K562 (cell line): Measurements from ENCODE around the gene MAZ. TPM values are rescaled to one million over a fixed set of nuclear protein-coding genes. Genes with fewer than 3 reads are reported as not detected.
A peak's percentile ranks its signal among the peaks of the same experiment; 100 is the strongest.

Experiments used
- ATAC-seq: fragments of 200-7000 bp; cut with Tn5 transposase; 3 replicates; pipeline ENCODE4 v1.9.1; 2020; ENCODE audit warnings: moderate library complexity
- BruUV-seq: library from RNA; stranded (reverse); fragments of 400-500 nt; replicated peaks from 2 replicates; lab custom pipeline; 2021; lab: Mats Ljungman, UMichigan
- CTCF ChIA-PET: fragments of 300-600 bp; formaldehyde crosslinking; extraction: SDS; loops from one replicate; lab custom pipeline; 2021; ENCODE audit warnings: low intra/inter-chr PET ratio; lab: Yijun Ruan, JAX
- POLR2A ChIA-PET: fragments of 300-600, 350-650 bp; sonication (Branson Sonifier 250); formaldehyde crosslinking; extraction: SDS; loops from one replicate; lab custom pipeline; 2021; ENCODE audit warnings: antibody characterized with exemption, inconsistent platforms; lab: Yijun Ruan, JAX
- DNase-seq, 4 experiments: peaks; one replicate each; pipeline versions ENCODE4 v3.0.0 to v3.0.0-alpha.2; 2011 to 2018; ENCODE audit warnings: low spot score in 3 of 4, mixed read lengths in 3 of 4; ENCODE audit errors: extremely low read depth in 1 of 4
- FAIRE-seq: peaks from 2 replicates; lab custom pipeline; 2011; peaks lifted over from hg19 to GRCh38; lab: Jason Lieb, UNC
- H2AFZ ChIP-seq: 2 replicates; pipeline ENCODE4 v1.6.0; 2011; ENCODE audit warnings: low read depth, low read length, control low read depth, inconsistent platforms
- H3K27ac ChIP-seq: fragments of 200-600 bp; 3 replicates; pipeline ENCODE4 v1.8.0; 2011; ENCODE audit warnings: low read depth, mild to moderate bottlenecking, control low read depth, inconsistent platforms, low read length, moderate library complexity, mixed read lengths; ENCODE audit errors: extremely low read depth
- H3K27me3 ChIP-seq, 2 experiments: fragments of 300-600 bp in 1 of 2; 2 replicates in 1 of 2; 3 replicates in 1 of 2; pipeline versions ENCODE4 v1.6.0 to v1.8.0; 2011; ENCODE audit warnings: inconsistent platforms in 2 of 2, low read length in 2 of 2, mild to moderate bottlenecking in 1 of 2, mixed read lengths in 1 of 2, moderate library complexity in 1 of 2; ENCODE audit not compliant: control insufficient read depth in 2 of 2, insufficient read depth in 2 of 2
- H3K36me3 ChIP-seq: fragments of 300-600 bp; 3 replicates; pipeline ENCODE4 v1.8.0; 2011; ENCODE audit warnings: mild to moderate bottlenecking, low read length, inconsistent platforms; ENCODE audit not compliant: control insufficient read depth, insufficient read depth
- H3K4me1 ChIP-seq, 2 experiments: fragments of 200-600 bp in 1 of 2; replicated peaks in 1 of 2; 2 replicates in 1 of 2; 3 replicates in 1 of 2; pipeline versions ENCODE4 v1.5.1 to v1.8.0; 2011; ENCODE audit warnings: inconsistent platforms in 2 of 2, low read length in 2 of 2, mild to moderate bottlenecking in 1 of 2, mixed read lengths in 1 of 2, moderate library complexity in 1 of 2; ENCODE audit not compliant: control insufficient read depth in 2 of 2, insufficient read depth in 2 of 2
- H3K4me2 ChIP-seq: 2 replicates; pipeline ENCODE4 v1.6.1; 2011; ENCODE audit warnings: low read length, control low read depth, inconsistent platforms, mixed read lengths; ENCODE audit not compliant: insufficient read depth
- H3K4me3 ChIP-seq: fragments of 200-600 bp; sonication (generic), shearing (Covaris generic); 2 replicates; pipeline ENCODE4 v1.5.1; 2016; ENCODE audit warnings: control low read depth, inconsistent platforms
- H3K79me2 ChIP-seq: fragments of 200-600 bp; 3 replicates; pipeline ENCODE4 v1.8.0; 2011; ENCODE audit warnings: low read length, inconsistent platforms; ENCODE audit not compliant: control insufficient read depth, insufficient read depth
- H3K9ac ChIP-seq, 2 experiments: 2 replicates each; pipeline versions ENCODE4 v1.6.0 to v1.6.1; 2011; ENCODE audit warnings: low read depth in 2 of 2, low read length in 2 of 2, control low read depth in 1 of 2, inconsistent platforms in 1 of 2, mild to moderate bottlenecking in 1 of 2, mixed read lengths in 1 of 2; ENCODE audit not compliant: insufficient read depth in 1 of 2
- H3K9me1 ChIP-seq: one replicate; pipeline ENCODE4 v1.6.0; 2011; ENCODE audit warnings: inconsistent platforms, mild to moderate bottlenecking, low read length, moderate library complexity; ENCODE audit not compliant: control insufficient read depth, insufficient read depth
- H3K9me3 ChIP-seq: replicated peaks from 2 replicates; pipeline ENCODE4 v1.5.1; 2011; ENCODE audit warnings: low read depth, low read length, inconsistent platforms; ENCODE audit not compliant: control insufficient read depth, insufficient read depth
- H4K20me1 ChIP-seq: replicated peaks from 2 replicates; pipeline ENCODE4 v1.6.1; 2011; ENCODE audit warnings: low read length, inconsistent platforms, mixed read lengths; ENCODE audit not compliant: control insufficient read depth, insufficient read depth
- NR1H2 ChIP-seq: sonication (generic); formaldehyde crosslinking; IDR thresholded peaks from 2 replicates; pipeline ENCODE4 v1.4.0; 2020; ENCODE audit warnings: mild to moderate bottlenecking, missing genetic modification reagents
- POLR2A ChIP-seq: fragments of 450-650 bp; conservative IDR thresholded peaks from 2 replicates; pipeline ENCODE4 v1.6.1; 2016
- PRDM10 ChIP-seq: fragments of 450-650 bp; IDR thresholded peaks from 2 replicates; pipeline ENCODE4 v1.6.1; 2018; ENCODE audit not compliant: partially characterized antibody
- RBFOX2 ChIP-seq: fragments of 200-400 bp; formaldehyde crosslinking; IDR thresholded peaks from 2 replicates; pipeline ENCODE4 v1.6.1; 2017; ENCODE audit warnings: low read depth, mild to moderate bottlenecking, low read length, moderate library complexity
- RBM25 ChIP-seq: fragments of 200-400 bp; formaldehyde crosslinking; IDR thresholded peaks from 2 replicates; pipeline ENCODE4 v1.6.1; 2018; ENCODE audit warnings: low read length, low read depth, moderate library complexity; ENCODE audit not compliant: severe bottlenecking
- SRSF7 ChIP-seq: fragments of 200-400 bp; formaldehyde crosslinking; optimal IDR thresholded peaks from 2 replicates; pipeline ENCODE3; 2017; ENCODE audit warnings: mild to moderate bottlenecking, low read depth, low read length
- ZKSCAN1 ChIP-seq: fragments of 150-350 bp; IDR thresholded peaks from 2 replicates; pipeline ENCODE4 v1.6.1; 2016; ENCODE audit warnings: low read depth, low read length
- WGBS: fragments of 100-300 bp; shearing (Covaris generic); methylation state at CpG from one replicate; pipeline ENCODE4 v1.1.6; 2016; ENCODE audit warnings: low coverage, mixed read lengths; ENCODE audit not compliant: insufficient coverage; ENCODE audit errors: missing lambda C conversion rate; 5-methylcytosine and 5-hydroxymethylcytosine counted together
- in situ Hi-C: fragments of 300-500 bp; cut with MboI; formaldehyde crosslinking; loops from 4 replicates; pipeline ENCODE4 v1.15.0; 2018; ENCODE audit warnings: inconsistent platforms, mixed read lengths
- intact Hi-C: fragments of 100-400 bp; cut with micrococcal nuclease; formaldehyde crosslinking; loops from 2 replicates; pipeline ENCODE4 v1.14.2; 2022
- polyA plus RNA-seq, 8 experiments: library from polyadenylated mRNA; depleted of rRNA in 4 of 8; stranded (reverse) in 5 of 8; unstranded in 3 of 8; fragments of >200 nt; fragmentation: Nextera tagmentation in 2 of 8; fragmentation: Illumina TruSeq in 1 of 8; extraction: Ambion mirVana in 2 of 8; extraction: Trizol in 1 of 8; gene quantifications; 2 replicates each; pipeline versions ENCODE4 v1.2.1 to v1.2.3, GENCODE V29; 2011 to 2014; ENCODE audit warnings: inconsistent platforms in 1 of 8, missing spikeins in 1 of 8
- total RNA-seq, 7 experiments: library from RNA; depleted of rRNA in 6 of 7; stranded (reverse); fragments of >200 nt in 6 of 7; fragmentation: Illumina TruSeq in 2 of 7; extraction: Trizol in 2 of 7; gene quantifications; 2 replicates each; pipeline versions ENCODE4 v1.2.1 to v1.2.3, GENCODE V29; 2011 to 2021; ENCODE audit warnings: low replicate concordance in 1 of 7

MAZ gene
- total and polyA plus RNA-seq, 9 of the 15 experiments (the other 6 are each of a cell fraction or from before 2014, with no cell fraction given): 45.4 to 532 (median 250) TPM

GRCh38 chr16:29794231-29794710 lies 12.1 kb upstream of the MAZ start:
- BruUV-seq: no TSS peak
- peaks cover 76% of the 10 kb centered on the region for H3K79me2 ChIP-seq
- no peak overlapping the region for H2AFZ ChIP-seq
- no peak for ATAC-seq
- in situ Hi-C loops (no loop called here), intact Hi-C loops (no loop called here)
- H4K20me1 ChIP-seq: peaks cover 10% of the 10 kb centered on the region; the same call in 1 of the 2 replicates
- peaks cover 74% of the 10 kb centered on the region for H3K36me3 ChIP-seq
- no peak overlapping the region for H3K4me2 ChIP-seq
- CTCF ChIA-PET: no interaction called here
- no peak for FAIRE-seq
- 91% methylated on average over 3 of the region's 3 CpGs for WGBS
- H3K9me1 ChIP-seq: no peaks in the 10 kb centered on the region
- no peaks in the 10 kb centered on the region for H3K27me3 ChIP-seq
- no peak overlapping the region for H3K4me3 ChIP-seq
- H3K9ac ChIP-seq: no peak overlapping the region
- no peak overlapping the region for H3K27ac ChIP-seq
- no peak for DNase-seq
- no peaks in the 10 kb centered on the region for H3K9me3 ChIP-seq
- POLR2A ChIA-PET: interaction anchor here (0.5 to 7.1 kb wide), 4 partner anchors 8 to 26 kb away, joined by 3 to 114 read pairs (median 3); no protein-coding TSS in a partner anchor
- H3K4me1 ChIP-seq: peaks cover 14 to 17% of the 10 kb centered on the region in 2 experiments
- no peak for TF ChIP-seq NR1H2 (CRISPR knock-in tag)
- peak; percentile 62 for TF ChIP-seq RBM25
- peak; percentile 79 for TF ChIP-seq ZKSCAN1
- TF ChIP-seq RBFOX2: 0 out of 2 replicates have a peak, but pooled peaks have one; percentile 19

- Histone ChIP-seq H3K27ac (peak overlapping the region; percentile 2; the same call in 1 of the 3 replicates), H3K4me2 (no peak overlapping the region), H3K9me1 (no peaks in the 10 kb centered on the region), H4K20me1 (no peaks in the 10 kb centered on the region), H2AFZ (no peak overlapping the region), H3K36me3 (peaks cover 72% of the 10 kb centered on the region), H3K9me3 (no peaks in the 10 kb centered on the region), H3K79me2 (peaks cover 14% of the 10 kb centered on the region), H3K27me3 (no peaks in the 10 kb centered on the region), H3K9ac (no peak overlapping the region), H3K4me3 (no peak overlapping the region), H3K4me1 (peaks cover 13 to 17% of the 10 kb centered on the region in 2 experiments; a peak in 4 of 5 replicates)
- DNase-seq (no peak), ATAC-seq (no peak), FAIRE-seq (no peak)
- intact Hi-C loops (no loop called here), in situ Hi-C loops (no loop called here)
- ChIA-PET CTCF (no interaction called here), POLR2A (interaction anchor here (0.7 to 6.0 kb wide), 8 partner anchors 10 to 796 kb away, joined by 3 to 114 read pairs (median 3); partner anchors contain the start of genes KIF22 and PAGR1)
- TF ChIP-seq SRSF7 (no peak), PRDM10 (peak; percentile 82), POLR2A (peak; percentile 18; the same call in 1 of the 2 replicates)
- WGBS: 94% methylated on average over 8 of the region's 8 CpGs
- BruUV-seq: no TSS peak
These were observed 3.9 kb upstream of the MAZ start for GRCh38 chr16:29802416-29802935.
